HFF-Myc (cell line): Measurements from ENCODE around the gene SLC38A9.
"Not testable (repeated sequence)": the region's sequence is repeated elsewhere in the genome, so short reads cannot be mapped to it uniquely, and the experiment has no call there.

Source experiments
- DNase-seq: peaks from one replicate; pipeline ENCODE4 v3.0.0-alpha.2; 2011; ENCODE audit warnings: low read depth; ENCODE audit errors: extremely low read depth
- H3K4me3 ChIP-seq: replicated peaks from 2 replicates; pipeline ENCODE4 v1.5.1; 2011; ENCODE audit warnings: low read depth, mild to moderate bottlenecking, control low read depth, low read length
- CTCF ChIP-seq: IDR thresholded peaks from 2 replicates; pipeline ENCODE4 v1.5.1; 2012; ENCODE audit warnings: mild to moderate bottlenecking, low read depth, low read length, control low read depth; ENCODE audit errors: missing control alignments

Gene SLC38A9

GRCh38 chr5:55708732-55709131 is 3.4 kb downstream of the SLC38A9 start:
- H3K4me3 ChIP-seq, result no peak overlapping the region
- DNase-seq, result no peak
- no peak for TF ChIP-seq CTCF

- no peak for DNase-seq
- H3K4me3 ChIP-seq, result no peak overlapping the region
- no peak for TF ChIP-seq CTCF
Measured at GRCh38 chr5:55706230-55706629, 5.9 kb downstream of the SLC38A9 start.

- H3K4me3 ChIP-seq, result no peak overlapping the region
- TF ChIP-seq CTCF, result no peak
- DNase-seq, result no peak
Measured at GRCh38 chr5:55702598-55703345, 9.4 kb downstream of the SLC38A9 start.

- DNase-seq, result no peak
- no peak for TF ChIP-seq CTCF
- H3K4me3 ChIP-seq, result no peak overlapping the region
Measured at GRCh38 chr5:55701462-55702103, 10.5 kb downstream of the SLC38A9 start.

GRCh38 chr5:55700745-55701144 is 11.4 kb downstream of the SLC38A9 start:
- DNase-seq, result no peak
- TF ChIP-seq CTCF, result no peak
- H3K4me3 ChIP-seq, result no peak overlapping the region

- no peak for DNase-seq
- H3K4me3 ChIP-seq, result no peak overlapping the region
- no peak for TF ChIP-seq CTCF
Measured at GRCh38 chr5:55699041-55699688, 13.0 kb downstream of the SLC38A9 start.

GRCh38 chr5:55696704-55697103 is 15.4 kb downstream of the SLC38A9 start:
- not testable (repeated sequence) for H3K4me3 ChIP-seq, DNase-seq
